Mesenchymal stem cell (in vitro differentiated cells and primary cell): ENCODE data around the gene MAPKAPK2.
A peak's percentile ranks its signal among the peaks of the same experiment; 100 is the strongest.

Experiments
- DNase-seq: peaks from one replicate; pipeline ENCODE4 v3.0.0-alpha.2; 2013
- H2AFZ ChIP-seq: one replicate; pipeline ENCODE4 v1.6.1; 2013; ENCODE audit warnings: low read depth, mild to moderate bottlenecking, control low read depth, inconsistent platforms, low read length, moderate library complexity
- H2AK5ac ChIP-seq: 2 replicates; pipeline ENCODE4 v1.6.1; 2013; ENCODE audit warnings: low read length, moderate library complexity, mild to moderate bottlenecking, inconsistent platforms; ENCODE audit not compliant: severe bottlenecking
- H2BK120ac ChIP-seq: one replicate; pipeline ENCODE4 v1.6.1; 2013; ENCODE audit warnings: low read depth, mild to moderate bottlenecking, inconsistent platforms, low read length, moderate library complexity
- H2BK12ac ChIP-seq, 2 experiments: one replicate each; pipeline ENCODE4 v1.6.1; 2013; ENCODE audit warnings: inconsistent platforms in 2 of 2, low read length in 2 of 2, mild to moderate bottlenecking in 2 of 2, moderate library complexity in 2 of 2, control low read depth in 1 of 2
- H2BK15ac ChIP-seq: one replicate; pipeline ENCODE4 v1.6.1; 2013; ENCODE audit warnings: mild to moderate bottlenecking, low read depth, inconsistent platforms; ENCODE audit not compliant: poor library complexity, severe bottlenecking
- H2BK5ac ChIP-seq: 2 replicates; pipeline ENCODE4 v1.6.1; 2013; ENCODE audit warnings: low read depth, mild to moderate bottlenecking, low read length, control low read depth, inconsistent platforms; ENCODE audit not compliant: poor library complexity, severe bottlenecking
- H3K14ac ChIP-seq, 2 experiments: one replicate each; pipeline ENCODE4 v1.6.1; 2013; ENCODE audit warnings: inconsistent platforms in 2 of 2, low read length in 2 of 2, control low read depth in 1 of 2, mild to moderate bottlenecking in 1 of 2, moderate library complexity in 1 of 2
- H3K18ac ChIP-seq, 2 experiments: one replicate each; pipeline ENCODE4 v1.6.1; 2013; ENCODE audit warnings: inconsistent platforms in 2 of 2, low read length in 2 of 2, control low read depth in 1 of 2, low read depth in 1 of 2, mild to moderate bottlenecking in 1 of 2
- H3K23ac ChIP-seq, 2 experiments: one replicate each; pipeline ENCODE4 v1.6.1; 2013; ENCODE audit warnings: inconsistent platforms in 2 of 2, low read length in 2 of 2, mild to moderate bottlenecking in 2 of 2, moderate library complexity in 2 of 2, control low read depth in 1 of 2
- H3K27ac ChIP-seq: 2 replicates; pipeline ENCODE4 v1.5.1; 2013; ENCODE audit warnings: mild to moderate bottlenecking, moderate library complexity, low read length, control low read depth, inconsistent platforms; ENCODE audit not compliant: poor library complexity, severe bottlenecking
- H3K27me3 ChIP-seq, 2 experiments: 2 replicates each; pipeline versions ENCODE4 v1.6.1 to v1.7.0; 2013; ENCODE audit warnings: low read length in 2 of 2, mild to moderate bottlenecking in 2 of 2, moderate library complexity in 2 of 2, control low read depth in 1 of 2, inconsistent platforms in 1 of 2; ENCODE audit not compliant: control insufficient read depth in 1 of 2, insufficient read depth in 1 of 2
- H3K36me3 ChIP-seq, 2 experiments: 2 replicates each; pipeline versions ENCODE4 v1.6.1 to v1.7.0; 2013; ENCODE audit warnings: low read length in 2 of 2, control low read depth in 1 of 2, inconsistent platforms in 1 of 2, low read depth in 1 of 2, mild to moderate bottlenecking in 1 of 2; ENCODE audit not compliant: insufficient read depth in 2 of 2, control insufficient read depth in 1 of 2
- H3K4ac ChIP-seq, 2 experiments: one replicate each; pipeline ENCODE4 v1.6.1; 2013; ENCODE audit warnings: inconsistent platforms in 2 of 2, low read length in 2 of 2, mild to moderate bottlenecking in 2 of 2, moderate library complexity in 2 of 2, control low read depth in 1 of 2, low read depth in 1 of 2
- H3K4me1 ChIP-seq: 2 replicates; pipeline ENCODE4 v1.6.1; 2013; ENCODE audit warnings: low read depth, low read length, control low read depth; ENCODE audit not compliant: control insufficient read depth, insufficient read depth
- H3K4me2 ChIP-seq: 2 replicates; pipeline ENCODE4 v1.6.1; 2013; ENCODE audit warnings: low read length, mild to moderate bottlenecking, inconsistent platforms; ENCODE audit not compliant: poor library complexity, severe bottlenecking
- H3K4me3 ChIP-seq, 2 experiments: 2 replicates each; pipeline versions ENCODE4 v1.5.1 to v1.7.0; 2013; ENCODE audit warnings: low read length in 2 of 2, mild to moderate bottlenecking in 2 of 2, control low read depth in 1 of 2, low read depth in 1 of 2; ENCODE audit not compliant: insufficient read depth in 1 of 2
- H3K79me1 ChIP-seq: replicated peaks from 2 replicates; pipeline ENCODE4 v1.6.1; 2013; ENCODE audit warnings: mild to moderate bottlenecking, control low read depth, low read length, inconsistent platforms; ENCODE audit not compliant: poor library complexity, severe bottlenecking
- H3K9ac ChIP-seq: 2 replicates; pipeline ENCODE4 v1.7.0; 2013; ENCODE audit warnings: mild to moderate bottlenecking, low read length, moderate library complexity
- H3K9me3 ChIP-seq: 2 replicates; pipeline ENCODE4 v1.7.0; 2013; ENCODE audit warnings: mild to moderate bottlenecking, low read length; ENCODE audit not compliant: control insufficient read depth
- H4K8ac ChIP-seq: one replicate; pipeline ENCODE4 v1.6.1; 2013; ENCODE audit warnings: inconsistent platforms, mild to moderate bottlenecking, low read length, moderate library complexity
- H4K91ac ChIP-seq: one replicate; pipeline ENCODE4 v1.6.1; 2013; ENCODE audit warnings: mild to moderate bottlenecking, low read length, inconsistent platforms
- WGBS: methylation state at CpG from one replicate; pipeline ENCODE4 v1.1.7; 2013; ENCODE audit warnings: mixed read lengths; 5-methylcytosine and 5-hydroxymethylcytosine counted together

MAPKAPK2 gene

GRCh38 chr1:206646504-206646903 is 38.2 kb upstream of the MAPKAPK2 start:
- Histone ChIP-seq H3K27ac (no peak overlapping the region), H2BK5ac (no peak overlapping the region), H3K9ac (no peak overlapping the region), H3K18ac (no peak overlapping the region), H3K14ac (no peak overlapping the region), H3K79me1 (peaks cover 7% of the 10 kb centered on the region), H3K27me3 (no peaks in the 10 kb centered on the region), H3K23ac (no peak overlapping the region), H3K4me2 (no peak overlapping the region), H2BK12ac (no peak overlapping the region), H4K91ac (no peak overlapping the region), H2AFZ (no peak overlapping the region), H2AK5ac (no peak overlapping the region), H3K4me1 (peaks cover 2% of the 10 kb centered on the region), H4K8ac (no peak overlapping the region), H2BK120ac (no peak overlapping the region), H3K4me3 (no peak overlapping the region), H3K36me3 (peaks cover 13 to 73% of the 10 kb centered on the region in 2 experiments), H2BK15ac (no peak overlapping the region), H3K4ac (no peak overlapping the region), H3K9me3 (no peaks in the 10 kb centered on the region)
- WGBS, result 68% methylated on average over 1 of the region's 1 CpG
- DNase-seq, result no peak

- H2BK120ac ChIP-seq, result no peak overlapping the region
- H3K27ac ChIP-seq, result no peak overlapping the region
- no peak overlapping the region for H3K18ac ChIP-seq
- H3K27me3 ChIP-seq, result no peaks in the 10 kb centered on the region
- no peak for DNase-seq
- no peak overlapping the region for H2BK15ac ChIP-seq
- H3K9me3 ChIP-seq, result no peaks in the 10 kb centered on the region
- no peak overlapping the region for H3K14ac ChIP-seq
- H3K9ac ChIP-seq, result no peak overlapping the region
- no peak overlapping the region for H3K4me3 ChIP-seq
- H3K36me3 ChIP-seq, result peaks cover 13 to 77% of the 10 kb centered on the region in 2 experiments
- no peak overlapping the region for H4K8ac ChIP-seq
- H3K79me1 ChIP-seq, result peaks cover 7% of the 10 kb centered on the region
- no peak overlapping the region for H2BK5ac ChIP-seq
- peaks cover 2% of the 10 kb centered on the region for H3K4me1 ChIP-seq
- H3K4me2 ChIP-seq, result no peak overlapping the region
- H3K4ac ChIP-seq, result no peak overlapping the region
- no peak overlapping the region for H3K23ac ChIP-seq
- H4K91ac ChIP-seq, result no peak overlapping the region
- H2AK5ac ChIP-seq, result no peak overlapping the region
- no peak overlapping the region for H2BK12ac ChIP-seq
- H2AFZ ChIP-seq, result no peak overlapping the region
Measured at GRCh38 chr1:206647224-206647623, 37.5 kb upstream of the MAPKAPK2 start.

GRCh38 chr1:206649261-206649921 is 35.3 kb upstream of the MAPKAPK2 start:
- no peak overlapping the region for H3K4ac ChIP-seq
- no peak overlapping the region for H2BK15ac ChIP-seq
- no peak overlapping the region for H3K4me3 ChIP-seq
- 96% methylated on average over 4 of the region's 5 CpGs for WGBS
- peaks cover 2% of the 10 kb centered on the region for H3K79me1 ChIP-seq
- H3K23ac ChIP-seq, result no peak overlapping the region
- no peak overlapping the region for H4K91ac ChIP-seq
- H4K8ac ChIP-seq, result no peak overlapping the region
- no peak overlapping the region for H2BK120ac ChIP-seq
- no peak overlapping the region for H3K18ac ChIP-seq
- no peak overlapping the region for H2BK5ac ChIP-seq
- no peaks in the 10 kb centered on the region for H3K9me3 ChIP-seq
- no peak overlapping the region for H2AK5ac ChIP-seq
- no peak overlapping the region for H3K27ac ChIP-seq
- no peak overlapping the region for H2BK12ac ChIP-seq
- peaks cover 13 to 82% of the 10 kb centered on the region in 2 experiments for H3K36me3 ChIP-seq
- H3K4me1 ChIP-seq, result peaks cover 2% of the 10 kb centered on the region
- no peaks in the 10 kb centered on the region for H3K27me3 ChIP-seq
- no peak overlapping the region for H3K4me2 ChIP-seq
- H2AFZ ChIP-seq, result no peak overlapping the region
- H3K9ac ChIP-seq, result peak overlapping the region; percentile 2
- H3K14ac ChIP-seq, result no peak overlapping the region
- no peak for DNase-seq

GRCh38 chr1:206651014-206651413 is 33.7 kb upstream of the MAPKAPK2 start:
- no peak overlapping the region for H3K23ac ChIP-seq
- H3K4me3 ChIP-seq, result no peak overlapping the region
- no peak overlapping the region for H3K4me2 ChIP-seq
- H2AK5ac ChIP-seq, result no peak overlapping the region
- H2BK5ac ChIP-seq, result no peak overlapping the region
- no peak overlapping the region for H3K14ac ChIP-seq
- WGBS, result 98% methylated on average over 3 of the region's 3 CpGs
- no peak overlapping the region for H3K18ac ChIP-seq
- no peaks in the 10 kb centered on the region for H3K9me3 ChIP-seq
- H2AFZ ChIP-seq, result no peak overlapping the region
- no peak overlapping the region for H3K4ac ChIP-seq
- peaks cover 16 to 89% of the 10 kb centered on the region in 2 experiments for H3K36me3 ChIP-seq
- no peak overlapping the region for H2BK12ac ChIP-seq
- no peak overlapping the region for H2BK120ac ChIP-seq
- H3K27ac ChIP-seq, result no peak overlapping the region
- no peak overlapping the region for H4K8ac ChIP-seq
- no peak overlapping the region for H2BK15ac ChIP-seq
- H3K79me1 ChIP-seq, result peaks cover 2% of the 10 kb centered on the region
- DNase-seq, result no peak
- H3K27me3 ChIP-seq, result no peaks in the 10 kb centered on the region
- no peak overlapping the region for H4K91ac ChIP-seq
- no peak overlapping the region for H3K9ac ChIP-seq
- H3K4me1 ChIP-seq, result peaks cover 2% of the 10 kb centered on the region
